GM12874 (cell line): Measurements from ENCODE around the gene VARS2.

Source experiments
- TF ChIP-seq, protein P1 (sequence below): IDR thresholded peaks from 2 replicates; pipeline ENCODE4 v1.5.1; 2011; ENCODE audit warnings: low read depth, mild to moderate bottlenecking, control low read depth, low read length, moderate library complexity; ENCODE audit not compliant: insufficient read depth

Gene VARS2

DNA sequence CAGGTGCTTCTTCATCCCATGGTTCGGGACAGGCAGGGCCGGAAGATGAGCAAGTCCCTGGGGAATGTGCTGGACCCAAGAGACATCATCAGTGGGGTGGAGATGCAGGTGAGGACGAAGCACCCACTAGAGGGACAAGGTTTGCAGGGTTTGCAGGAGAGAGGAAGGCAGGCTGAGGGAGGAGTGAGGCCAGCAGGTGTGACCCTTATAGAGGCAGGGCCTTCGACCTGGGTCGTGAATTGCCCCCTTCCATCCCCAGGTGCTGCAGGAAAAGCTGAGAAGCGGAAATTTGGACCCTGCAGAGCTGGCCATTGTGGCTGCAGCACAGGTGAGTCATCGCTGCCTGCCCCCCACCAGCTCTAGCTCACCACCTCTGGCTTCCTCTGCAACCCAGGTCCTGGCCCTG lies 8.4 kb downstream of the VARS2 start:
- TF ChIP-seq, protein P1, sequence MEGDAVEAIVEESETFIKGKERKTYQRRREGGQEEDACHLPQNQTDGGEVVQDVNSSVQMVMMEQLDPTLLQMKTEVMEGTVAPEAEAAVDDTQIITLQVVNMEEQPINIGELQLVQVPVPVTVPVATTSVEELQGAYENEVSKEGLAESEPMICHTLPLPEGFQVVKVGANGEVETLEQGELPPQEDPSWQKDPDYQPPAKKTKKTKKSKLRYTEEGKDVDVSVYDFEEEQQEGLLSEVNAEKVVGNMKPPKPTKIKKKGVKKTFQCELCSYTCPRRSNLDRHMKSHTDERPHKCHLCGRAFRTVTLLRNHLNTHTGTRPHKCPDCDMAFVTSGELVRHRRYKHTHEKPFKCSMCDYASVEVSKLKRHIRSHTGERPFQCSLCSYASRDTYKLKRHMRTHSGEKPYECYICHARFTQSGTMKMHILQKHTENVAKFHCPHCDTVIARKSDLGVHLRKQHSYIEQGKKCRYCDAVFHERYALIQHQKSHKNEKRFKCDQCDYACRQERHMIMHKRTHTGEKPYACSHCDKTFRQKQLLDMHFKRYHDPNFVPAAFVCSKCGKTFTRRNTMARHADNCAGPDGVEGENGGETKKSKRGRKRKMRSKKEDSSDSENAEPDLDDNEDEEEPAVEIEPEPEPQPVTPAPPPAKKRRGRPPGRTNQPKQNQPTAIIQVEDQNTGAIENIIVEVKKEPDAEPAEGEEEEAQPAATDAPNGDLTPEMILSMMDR: no peak

DNA sequence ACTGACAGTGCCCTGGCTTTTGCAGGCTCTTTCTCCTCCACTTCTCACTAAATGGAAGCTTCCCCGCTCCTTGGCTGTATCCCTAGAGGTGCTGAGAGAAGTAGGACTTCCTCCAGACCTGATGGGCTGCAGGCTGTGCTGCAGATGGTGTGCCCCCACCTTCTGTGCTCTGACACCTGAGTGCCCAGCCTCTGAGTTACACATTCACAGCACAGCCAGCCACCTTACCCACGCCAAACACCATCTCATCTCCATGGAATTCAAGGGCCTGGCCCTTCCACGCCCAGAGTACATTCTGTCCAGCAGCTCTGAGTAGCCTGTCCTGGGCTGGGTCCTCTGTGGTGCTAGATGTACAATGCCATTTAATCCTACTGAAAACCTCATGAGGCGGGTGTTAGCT lies 12.6 kb downstream of the VARS2 start:
- TF ChIP-seq, protein P1: no peak

GRCh38 chr6:30928677-30929076 lies 14.6 kb downstream of the VARS2 start:
- TF ChIP-seq, protein P1: no peak

- TF ChIP-seq, protein P1: no peak
Measured at GRCh38 chr6:30930506-30930905, 16.5 kb downstream of the VARS2 start.

GRCh38 chr6:30931272-30931671 lies 17.2 kb downstream of the VARS2 start:
- TF ChIP-seq, protein P1: no peak

GRCh38 chr6:30931969-30932645 lies 18.1 kb downstream of the VARS2 start, which contains the start of gene SFTA2:
TSS of gene SFTA2 (minus strand) at chr6:30932170. CDS start at chr6:30932096, 74 bp downstream.
- TF ChIP-seq, protein P1: no peak

DNA sequence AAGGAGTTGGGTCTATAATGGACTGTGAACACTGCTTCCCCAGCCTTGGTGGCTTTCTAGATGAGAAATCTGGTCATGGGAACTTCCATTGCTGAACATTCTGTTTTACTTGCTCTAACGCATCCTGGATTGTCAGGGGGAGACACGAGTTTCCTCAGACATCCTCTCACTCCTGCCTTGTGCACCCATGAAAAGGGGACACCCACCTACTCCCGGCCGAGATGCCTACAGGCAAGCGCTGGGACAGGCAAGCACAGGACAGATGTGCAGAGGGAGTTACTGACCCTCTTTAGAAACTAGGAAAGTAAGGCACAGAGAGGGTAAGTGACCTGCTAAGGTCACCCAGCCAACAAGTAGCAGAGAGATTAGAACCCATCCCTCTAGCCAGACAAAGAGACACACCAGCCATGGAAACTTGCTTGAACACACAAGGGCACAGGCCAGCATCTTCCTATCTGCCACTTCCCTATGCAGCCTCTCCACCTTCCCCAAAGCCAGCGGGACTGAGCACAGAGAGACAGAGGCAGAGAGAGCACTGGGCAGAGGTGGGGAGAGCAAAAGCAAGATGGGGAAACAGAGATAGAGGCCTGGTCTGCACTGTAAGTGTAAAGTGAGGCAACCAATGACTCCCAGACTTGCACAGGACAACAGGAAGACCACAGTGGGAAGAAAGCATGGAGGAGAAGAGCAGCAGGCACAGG lies 18.8 kb downstream of the VARS2 start:
- TF ChIP-seq, protein P1: no peak
